H1 (cell line): ENCODE measurements around the gene TMEM161A. TPM values are rescaled to one million over a fixed set of nuclear protein-coding genes. Genes with fewer than 3 reads are reported as not detected.

Source experiments
- CTCF ChIA-PET: fragments of 300-600 bp; sonication (Branson Sonifier 250); formaldehyde crosslinking; loops from one replicate; lab custom pipeline; 2021; ENCODE audit not compliant: partially characterized antibody; lab: Charles Lee
- POLR2A ChIA-PET: fragments of 300-600 bp; sonication (Branson Sonifier 250); formaldehyde crosslinking; loops from one replicate; lab custom pipeline; 2021; ENCODE audit warnings: inconsistent platforms; ENCODE audit not compliant: partially characterized antibody; lab: Charles Lee
- DNase-seq, 2 experiments: peaks; one replicate each; pipeline versions ENCODE4 v3.0.0 to v3.0.0-alpha.2; 2010 to 2022; ENCODE audit warnings: low spot score in 2 of 2, low read depth in 1 of 2, mixed read lengths in 1 of 2
- FAIRE-seq: peaks from 2 replicates; lab custom pipeline; 2011; peaks lifted over from hg19 to GRCh38; lab: Jason Lieb, UNC
- H2AFZ ChIP-seq: 2 replicates; pipeline ENCODE4 v1.8.1; 2012; ENCODE audit warnings: low read length, inconsistent platforms
- H2AK5ac ChIP-seq: 2 replicates; pipeline ENCODE4 v1.6.1; 2013; ENCODE audit warnings: low read depth, low read length
- H2BK120ac ChIP-seq: replicated peaks from 2 replicates; pipeline ENCODE3; 2013; ENCODE audit warnings: low read depth, low read length, inconsistent platforms
- H2BK12ac ChIP-seq: 2 replicates; pipeline ENCODE4 v1.6.1; 2013; ENCODE audit warnings: low read depth, low read length
- H2BK15ac ChIP-seq: 2 replicates; pipeline ENCODE4 v1.6.1; 2013; ENCODE audit warnings: low read length
- H2BK20ac ChIP-seq: 2 replicates; pipeline ENCODE4 v1.6.1; 2013; ENCODE audit warnings: low read length
- H2BK5ac ChIP-seq: 2 replicates; pipeline ENCODE4 v1.6.1; 2013; ENCODE audit warnings: low read depth, low read length
- H3K14ac ChIP-seq: 2 replicates; pipeline ENCODE4 v1.6.1; 2013; ENCODE audit warnings: inconsistent platforms; ENCODE audit not compliant: insufficient read length
- H3K18ac ChIP-seq: 2 replicates; pipeline ENCODE4 v1.6.1; 2013; ENCODE audit warnings: low read length; ENCODE audit errors: extremely low read depth
- H3K23ac ChIP-seq: 2 replicates; pipeline ENCODE4 v1.6.1; 2013; ENCODE audit warnings: inconsistent platforms; ENCODE audit not compliant: insufficient read length
- H3K23me2 ChIP-seq: 2 replicates; pipeline ENCODE4 v1.6.1; 2013; ENCODE audit warnings: low read depth, low read length
- H3K27ac ChIP-seq: 2 replicates; pipeline ENCODE4 v1.6.1; 2011; ENCODE audit warnings: low read depth, low read length, inconsistent platforms
- H3K27me3 ChIP-seq, 4 experiments: replicated peaks in 1 of 4; 1 replicate in 1 of 4; 2 replicates in 3 of 4; pipeline versions ENCODE4 v1.6.1 to v1.8.1; 2011 to 2013; ENCODE audit warnings: low read length in 3 of 4, mild to moderate bottlenecking in 3 of 4, inconsistent platforms in 2 of 4, mixed read lengths in 2 of 4, moderate library complexity in 1 of 4; ENCODE audit not compliant: control insufficient read depth in 3 of 4, insufficient read depth in 3 of 4; ENCODE audit errors: extremely low read depth in 1 of 4
- H3K36me3 ChIP-seq, 4 experiments: 2 replicates each; pipeline versions ENCODE4 v1.6.1 to v1.8.1; 2011 to 2013; ENCODE audit warnings: mild to moderate bottlenecking in 4 of 4, low read length in 3 of 4, moderate library complexity in 2 of 4, control low read depth in 1 of 4, inconsistent platforms in 1 of 4; ENCODE audit not compliant: insufficient read depth in 4 of 4, control insufficient read depth in 2 of 4
- H3K4ac ChIP-seq: replicated peaks from 2 replicates; pipeline ENCODE3; 2013; ENCODE audit warnings: low read length, low read depth, mixed read lengths, inconsistent platforms; ENCODE audit not compliant: insufficient read length
- H3K4me1 ChIP-seq, 4 experiments: replicated peaks in 1 of 4; 1 replicate in 1 of 4; 2 replicates in 3 of 4; pipeline versions ENCODE4 v1.6.1 to v1.8.1; 2011 to 2013; ENCODE audit warnings: low read length in 3 of 4, inconsistent platforms in 2 of 4, mixed read lengths in 1 of 4; ENCODE audit not compliant: insufficient read depth in 4 of 4, control insufficient read depth in 3 of 4
- H3K4me2 ChIP-seq, 2 experiments: 2 replicates each; pipeline versions ENCODE4 v1.6.1 to v1.8.1; 2011 to 2013; ENCODE audit warnings: low read depth in 2 of 2, low read length in 2 of 2, control low read depth in 1 of 2, inconsistent platforms in 1 of 2, mild to moderate bottlenecking in 1 of 2; ENCODE audit not compliant: insufficient read depth in 1 of 2
- H3K4me3 ChIP-seq, 4 experiments: fragments of 200-600, 300-600 bp in 1 of 4; sonication (generic), shearing (Covaris generic), sonication (Bioruptor Twin) in 1 of 4; 2 replicates each; pipeline versions ENCODE4 v1.5.1 to v1.8.1; 2011 to 2016; ENCODE audit warnings: low read length in 4 of 4, low read depth in 3 of 4, control low read depth in 2 of 4, inconsistent platforms in 2 of 4, mild to moderate bottlenecking in 2 of 4, mixed read lengths in 1 of 4, moderate library complexity in 1 of 4; ENCODE audit not compliant: insufficient read depth in 2 of 4; ENCODE audit errors: extremely low read depth in 1 of 4
- H3K56ac ChIP-seq: replicated peaks from 2 replicates; pipeline ENCODE3; 2013; ENCODE audit warnings: low read depth, mild to moderate bottlenecking, mixed read lengths, low read length, inconsistent platforms; ENCODE audit not compliant: insufficient read length
- H3K79me1 ChIP-seq: 2 replicates; pipeline ENCODE4 v1.6.1; 2013; ENCODE audit warnings: low read depth, low read length, control low read depth
- H3K79me2 ChIP-seq, 2 experiments: 2 replicates each; pipeline versions ENCODE4 v1.6.1 to v1.8.1; 2012 to 2013; ENCODE audit warnings: low read length in 2 of 2, mild to moderate bottlenecking in 2 of 2, inconsistent platforms in 1 of 2; ENCODE audit not compliant: insufficient read depth in 2 of 2, control insufficient read depth in 1 of 2
- H3K9ac ChIP-seq, 4 experiments: replicated peaks in 1 of 4; 1 replicate in 1 of 4; 2 replicates in 3 of 4; pipeline versions ENCODE4 v1.6.1 to v1.8.1; 2011 to 2013; ENCODE audit warnings: low read depth in 3 of 4, low read length in 3 of 4, control low read depth in 2 of 4, mild to moderate bottlenecking in 2 of 4, moderate library complexity in 2 of 4, inconsistent platforms in 1 of 4; ENCODE audit errors: extremely low read depth in 1 of 4
- H3K9me3 ChIP-seq, 2 experiments: 2 replicates each; pipeline versions ENCODE4 v1.6.1 to v1.8.1; 2012 to 2013; ENCODE audit warnings: mild to moderate bottlenecking in 2 of 2, moderate library complexity in 2 of 2, control low read depth in 1 of 2, inconsistent platforms in 1 of 2, low read depth in 1 of 2, low read length in 1 of 2, mixed read lengths in 1 of 2; ENCODE audit not compliant: insufficient read depth in 2 of 2
- H4K20me1 ChIP-seq, 2 experiments: replicated peaks in 1 of 2; 2 replicates each; pipeline versions ENCODE3 to v1.8.1; 2011 to 2013; ENCODE audit warnings: inconsistent platforms in 2 of 2, low read length in 2 of 2, mild to moderate bottlenecking in 1 of 2; ENCODE audit not compliant: insufficient read depth in 2 of 2, control insufficient read depth in 1 of 2
- H4K5ac ChIP-seq: 2 replicates; pipeline ENCODE4 v1.6.1; 2013; ENCODE audit warnings: low read length, low read depth, mixed read lengths, inconsistent platforms; ENCODE audit not compliant: insufficient read length
- H4K8ac ChIP-seq: 2 replicates; pipeline ENCODE4 v1.8.0; 2013; ENCODE audit warnings: mild to moderate bottlenecking, moderate library complexity, low read length, inconsistent platforms; ENCODE audit not compliant: insufficient read depth; ENCODE audit errors: extremely low read depth
- H4K91ac ChIP-seq: replicated peaks from 2 replicates; pipeline ENCODE3; 2013; ENCODE audit warnings: low read length, mixed read lengths, inconsistent platforms; ENCODE audit not compliant: insufficient read length
- BACH1 ChIP-seq: IDR thresholded peaks from 2 replicates; pipeline ENCODE4 v1.6.1; 2012; ENCODE audit warnings: low read length, improper control_type of control experiment
- BRCA1 ChIP-seq: IDR thresholded peaks from 2 replicates; pipeline ENCODE4 v1.6.1; 2012; ENCODE audit warnings: low read depth, low read length, improper control_type of control experiment
- E2F6 ChIP-seq: IDR thresholded peaks from 2 replicates; pipeline ENCODE4 v1.6.1; 2012; ENCODE audit warnings: inconsistent platforms
- EP300 ChIP-seq, 2 experiments: IDR thresholded peaks; 1 replicate in 1 of 2; 2 replicates in 1 of 2; pipeline ENCODE4 v1.6.1; 2011 to 2012; ENCODE audit warnings: low read depth in 2 of 2, low read length in 2 of 2, mild to moderate bottlenecking in 2 of 2, borderline replicate concordance in 1 of 2, inconsistent platforms in 1 of 2, moderate library complexity in 1 of 2
- EZH2 ChIP-seq: fragments of 200-600 bp; sonication (generic); IDR thresholded peaks from 2 replicates; pipeline ENCODE4 v1.7.1; 2012; ENCODE audit warnings: low read depth, mild to moderate bottlenecking, moderate library complexity, low read length, inconsistent platforms; ENCODE audit not compliant: severe bottlenecking
- MAFK ChIP-seq: IDR thresholded peaks from 2 replicates; pipeline ENCODE4 v1.6.1; 2012; ENCODE audit warnings: low read depth, mild to moderate bottlenecking, improper control_type of control experiment, low read length
- USF2 ChIP-seq: IDR thresholded peaks from 2 replicates; pipeline ENCODE4 v1.6.1; 2011; ENCODE audit warnings: low read length, improper control_type of control experiment
- YY1 ChIP-seq: IDR thresholded peaks from 2 replicates; pipeline ENCODE4 v1.6.1; 2011; ENCODE audit warnings: low read depth, mild to moderate bottlenecking, low read length
- ZNF274 ChIP-seq: IDR thresholded peaks from 2 replicates; pipeline ENCODE4 v1.7.0; 2012; ENCODE audit warnings: low read length, borderline replicate concordance; ENCODE audit errors: extremely low read depth
- WGBS, 2 experiments: shearing (Covaris generic) in 1 of 2; methylation state at CpG; one replicate each; pipeline versions ENCODE4 v1.1.6 to v1.1.7; 2013 to 2015; ENCODE audit warnings: low lambda C conversion rate in 2 of 2, mixed read lengths in 2 of 2, inconsistent platforms in 1 of 2, low coverage in 1 of 2, missing lambda C conversion rate in 1 of 2; ENCODE audit not compliant: insufficient replicate concordance in 2 of 2, insufficient coverage in 1 of 2, insufficient read length in 1 of 2; ENCODE audit errors: extremely low coverage in 1 of 2, missing lambda C conversion rate in 1 of 2; 5-methylcytosine and 5-hydroxymethylcytosine counted together
- polyA plus RNA-seq, 7 experiments: library from polyadenylated mRNA; depleted of rRNA in 3 of 7; stranded (reverse) in 5 of 7; unstranded in 2 of 7; fragments of >200 nt in 5 of 7; fragments of 200-250 nt in 2 of 7; gene quantifications; 1 replicate in 5 of 7; 2 replicates in 1 of 7; 4 replicates in 1 of 7; pipeline versions ENCODE4 v1.2.1 to v1.2.3, GENCODE V29; 2011 to 2013; ENCODE audit warnings: missing spikeins in 2 of 7, mixed read lengths in 2 of 7
- total RNA-seq: library from RNA; stranded (reverse); fragmentation: NEBNext Ultra II Directional; extraction: Animal tissue kit (Norgen Biotek cat#: 25700); gene quantifications from 2 replicates; pipeline ENCODE4 v1.2.1, GENCODE V29; 2021

Gene TMEM161A
- total and polyA plus RNA-seq, 2 of the 8 experiments (the other 6 are each of a cell fraction or from before 2014, with no cell fraction given) = 47.8 to 103 TPM

- Histone ChIP-seq H3K9me3 (peaks cover 5 to 13% of the 10 kb centered on the region in 2 experiments; a peak in 3 of 4 replicates), H3K23me2 (peaks cover 2% of the 10 kb centered on the region; the same call in 1 of the 2 replicates), H2AFZ (no peak overlapping the region), H4K8ac (peak overlapping the region; percentile 80; the same call in 1 of the 2 replicates), H3K18ac (no peak overlapping the region), H3K79me1 (peaks cover 7% of the 10 kb centered on the region; the same call in 1 of the 2 replicates), H2BK5ac (no peak overlapping the region), H3K79me2 (peaks cover 0 to 4% of the 10 kb centered on the region in 2 experiments; a peak in 1 of 4 replicates), H2BK12ac (no peak overlapping the region), H3K27ac (no peak overlapping the region), H2BK20ac (no peak overlapping the region), H3K4me2 (no peak overlapping the region), H2BK120ac (no peak overlapping the region), H4K91ac (no peak overlapping the region), H3K4me1 (peaks cover 0 to 14% (median 10%) of the 10 kb centered on the region in 4 experiments; a peak in 6 of 7 replicates), H3K4me3 (no peak overlapping the region), H2BK15ac (no peak overlapping the region), H4K5ac (no peak overlapping the region), H3K27me3 (peaks cover 0 to 3% (median 0%) of the 10 kb centered on the region in 4 experiments; a peak in 4 of 7 replicates), H4K20me1 (peaks cover 2 to 7% of the 10 kb centered on the region in 2 experiments), H3K14ac (no peak overlapping the region), H2AK5ac (no peak overlapping the region), H3K56ac (no peak overlapping the region), H3K36me3 (peaks cover 2 to 14% (median 3%) of the 10 kb centered on the region in 4 experiments; a peak in 3 of 8 replicates), H3K23ac (no peak overlapping the region), H3K9ac (no peak overlapping the region), H3K4ac (no peak overlapping the region)
- CTCF ChIA-PET = no interaction called here
- no peak for FAIRE-seq
- POLR2A ChIA-PET = interaction anchor here (1.4 to 1.9 kb wide), 3 partner anchors 11 to 29 kb away, joined by 3 to 8 read pairs (median 4); no protein-coding TSS in a partner anchor
- 95% methylated on average over 12 of the region's 12 CpGs; no CpG with 5 or more reads in 1 of the 2 experiments for WGBS, 2 experiments
- no peak for DNase-seq
- TF ChIP-seq USF2 (no peak), BACH1 (no peak), EZH2 (no peak), ZNF274 (no peak), EP300 (IDR thresholded peaks at IDR 0.05; ENCODE audit: borderline replicate concordance in 1 of 2, low read depth in 2 of 2, low read length in 2 of 2) (no peak), E2F6 (no peak), BRCA1 (no peak), YY1 (no peak), MAFK (no peak)
Observed at GRCh38 chr19:19132912-19133311, 5.4 kb downstream of the TMEM161A start.
